Measurements from ENCODE around the gene MYLK2. TPM values are rescaled to one million over a fixed set of nuclear protein-coding genes. Genes with fewer than 3 reads are reported as not detected.
A peak's percentile ranks its signal among the peaks of the same experiment; 100 is the strongest.

The MYLK2 gene
- total RNA-seq (2012; rRNA removed) (0.18 and 0.28 TPM in 2 replicates), polyA plus RNA-seq (2012; rRNA removed) (0.19 and 0.27 TPM in 2 replicates), Bru-seq, nascent RNA (percentile 27 among the genes with signal in this experiment), BruChase-seq, experiment 1, labeled RNA remaining after a 6-hour chase (percentile 15 among the genes with signal in this experiment), BruChase-seq, experiment 2, labeled RNA remaining after a 2-hour chase (percentile 28 among the genes with signal in this experiment)
- polyA plus RNA-seq (2012; cell fraction: cytosol; rRNA removed) = 0.05 and 0.06 TPM in 2 replicates
- 0.58 and 1.3 TPM in 2 replicates for polyA plus RNA-seq (2012; cell fraction: nucleus; rRNA removed; ENCODE audit: low replicate concordance)
- long read RNA-seq = 0 reads

GRCh38 chr20:31819083-31819784 lies at the start of gene MYLK2:
MYLK2 (plus strand) TSS chr20:31819356; CDS start chr20:31819581, 225 bp downstream.
- Histone ChIP-seq H4K5ac (ENCODE audit: low read depth, low read length) (no peak within 1 kb of the TSS), H3K23ac (ENCODE audit: low read depth, low read length) (no peak within 1 kb of the TSS), H3K18ac (ENCODE audit: low read depth, low read length) (no peak within 1 kb of the TSS), H3K9me1 (ENCODE audit: insufficient read depth, low read length) (no peaks in the 10 kb centered on the region; the same call in 1 of the 2 replicates), H2BK5ac (ENCODE audit: low read depth, low read length, poor library complexity, severe bottlenecking) (no peak within 1 kb of the TSS), H3K4ac (ENCODE audit: low read depth, low read length) (no peak within 1 kb of the TSS), H2BK120ac (ENCODE audit: low read depth, low read length) (no peak within 1 kb of the TSS), H2AFZ (replicated peaks; ENCODE audit: low read length, poor library complexity) (no peak within 1 kb of the TSS), H2BK20ac (ENCODE audit: low read depth, low read length) (no peak within 1 kb of the TSS), H3K9me3 (ENCODE audit: control insufficient read depth, insufficient read depth, low read length) (no peaks in the 10 kb centered on the region), H3K27me3 (ENCODE audit: control insufficient read depth, insufficient read depth, low read length) (no peaks in the 10 kb centered on the region), H3K4me3 (ENCODE audit: insufficient read depth, low read depth, low read length) (no peak within 1 kb of the TSS), H3K27ac (ENCODE audit: insufficient read depth, low read length) (no peak within 1 kb of the TSS), H3K14ac (replicated peaks; ENCODE audit: low read depth, low read length) (no peak within 1 kb of the TSS), H2BK15ac (ENCODE audit: low read depth, low read length) (no peak within 1 kb of the TSS), H3K79me1 (ENCODE audit: low read depth in 1 of 2, low read length in 2 of 2) (no peaks in the 10 kb centered on the region; a peak in 1 of 4 replicates), H4K91ac (ENCODE audit: insufficient read depth, low read depth, low read length) (no peak within 1 kb of the TSS), H3K36me3 (ENCODE audit: control insufficient read depth, insufficient read depth, low read length) (no peaks in the 10 kb centered on the region), H3K4me1 (ENCODE audit: control insufficient read depth, insufficient read depth, low read length) (peaks cover 2% of the 10 kb centered on the region; the same call in 1 of the 2 replicates), H3K4me2 (ENCODE audit: low read depth, low read length) (no peak within 1 kb of the TSS), H2AK9ac (replicated peaks; ENCODE audit: low read depth, low read length, poor library complexity) (peak within 1 kb of the TSS; percentile 71), H3K9ac (ENCODE audit: low read depth, low read length) (no peak within 1 kb of the TSS), H4K20me1 (ENCODE audit: insufficient read depth, low read length) (no peaks in the 10 kb centered on the region), H4K8ac (ENCODE audit: low read depth in 2 of 2, low read length in 2 of 2) (no peak within 1 kb of the TSS), H3K56ac (ENCODE audit: extremely low read depth, insufficient read depth, low read length) (no peak within 1 kb of the TSS), H2AK5ac (ENCODE audit: low read depth, low read length) (no peak within 1 kb of the TSS)
- POLR2A ChIA-PET (ENCODE audit: unreplicated experiment) = no interaction called here
- TF ChIP-seq MXI1 (IDR thresholded peaks at IDR 0.05; ENCODE audit: borderline replicate concordance, low read depth, low read length) (no peak), NFE2L2 (IDR thresholded peaks at IDR 0.05; ENCODE audit: low read depth, low read length) (no peak), POLR2A (IDR thresholded peaks at IDR 0.05; ENCODE audit: low read depth, low read length) (no peak), SMC3 (IDR thresholded peaks at IDR 0.05; ENCODE audit: low read depth, low read length) (no peak), BHLHE40 (IDR thresholded peaks at IDR 0.05; ENCODE audit: low read depth, low read length) (no peak), CTCF (conservative IDR thresholded peaks at IDR 0.05; ENCODE audit: low read depth, low read length) (no peak)
- TF ChIP-seq, protein P1, sequence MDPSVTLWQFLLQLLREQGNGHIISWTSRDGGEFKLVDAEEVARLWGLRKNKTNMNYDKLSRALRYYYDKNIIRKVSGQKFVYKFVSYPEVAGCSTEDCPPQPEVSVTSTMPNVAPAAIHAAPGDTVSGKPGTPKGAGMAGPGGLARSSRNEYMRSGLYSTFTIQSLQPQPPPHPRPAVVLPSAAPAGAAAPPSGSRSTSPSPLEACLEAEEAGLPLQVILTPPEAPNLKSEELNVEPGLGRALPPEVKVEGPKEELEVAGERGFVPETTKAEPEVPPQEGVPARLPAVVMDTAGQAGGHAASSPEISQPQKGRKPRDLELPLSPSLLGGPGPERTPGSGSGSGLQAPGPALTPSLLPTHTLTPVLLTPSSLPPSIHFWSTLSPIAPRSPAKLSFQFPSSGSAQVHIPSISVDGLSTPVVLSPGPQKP (IDR thresholded peaks at IDR 0.05; ENCODE audit: borderline replicate concordance, low read depth, low read length) = no peak
- CTCF ChIA-PET = no interaction called here
- intact Hi-C loops (cut with micrococcal nuclease) = no loop called here
- WGBS, 2 experiments (ENCODE audit: extremely low coverage in 2 of 2, insufficient read length in 1 of 2) = no CpG with 5 or more reads among the region's 16 CpGs
- in situ Hi-C loops (cut with MboI; ENCODE audit: low sequenced_read_pairs) = no loop called here
- DNase-seq (no peak), ATAC-seq (ENCODE audit: low read depth) (no peak)
- dilution Hi-C loops (cut with HindIII; ENCODE audit: low sequenced_read_pairs, unreplicated experiment) = no loop called here
- no TSS peak for BruUV-seq (replicated peaks)

All from IMR-90 (cell line).